ENCODE measurements around the gene SOHLH2. TPM values are rescaled to one million over a fixed set of nuclear protein-coding genes. Genes with fewer than 3 reads are reported as not detected.

The SOHLH2 gene
- total RNA-seq, 1 donor from 2014 or later, result 0.77 TPM

DNA sequence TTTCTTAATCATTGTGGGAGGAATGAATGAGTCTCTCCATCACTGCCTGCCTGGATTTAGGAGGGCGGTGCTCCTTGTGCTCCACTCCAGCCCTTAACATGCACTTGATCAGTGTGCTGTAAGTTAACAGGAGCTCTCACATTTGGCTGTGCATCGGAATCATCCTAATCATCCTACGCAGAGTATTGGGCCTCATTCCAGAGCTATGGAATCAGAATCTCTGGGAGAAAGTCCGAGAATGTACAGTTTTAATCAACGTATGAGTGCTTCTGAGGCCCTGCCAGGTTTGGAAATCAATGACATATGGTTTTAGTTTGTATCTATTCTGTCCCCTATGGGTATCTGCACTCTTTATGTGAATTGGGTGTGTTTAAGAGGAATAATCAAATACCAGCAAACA, 48.3 kb downstream of the SOHLH2 start:
- peaks cover 5% of the 10 kb centered on the region for H3K27me3 Mint-ChIP-seq
- H3K9me3 Mint-ChIP-seq, result no peaks in the 10 kb centered on the region
- no peak for DNase-seq (ENCODE audit: extremely low spot score, unreplicated experiment)
- TF ChIP-seq, protein P1, sequence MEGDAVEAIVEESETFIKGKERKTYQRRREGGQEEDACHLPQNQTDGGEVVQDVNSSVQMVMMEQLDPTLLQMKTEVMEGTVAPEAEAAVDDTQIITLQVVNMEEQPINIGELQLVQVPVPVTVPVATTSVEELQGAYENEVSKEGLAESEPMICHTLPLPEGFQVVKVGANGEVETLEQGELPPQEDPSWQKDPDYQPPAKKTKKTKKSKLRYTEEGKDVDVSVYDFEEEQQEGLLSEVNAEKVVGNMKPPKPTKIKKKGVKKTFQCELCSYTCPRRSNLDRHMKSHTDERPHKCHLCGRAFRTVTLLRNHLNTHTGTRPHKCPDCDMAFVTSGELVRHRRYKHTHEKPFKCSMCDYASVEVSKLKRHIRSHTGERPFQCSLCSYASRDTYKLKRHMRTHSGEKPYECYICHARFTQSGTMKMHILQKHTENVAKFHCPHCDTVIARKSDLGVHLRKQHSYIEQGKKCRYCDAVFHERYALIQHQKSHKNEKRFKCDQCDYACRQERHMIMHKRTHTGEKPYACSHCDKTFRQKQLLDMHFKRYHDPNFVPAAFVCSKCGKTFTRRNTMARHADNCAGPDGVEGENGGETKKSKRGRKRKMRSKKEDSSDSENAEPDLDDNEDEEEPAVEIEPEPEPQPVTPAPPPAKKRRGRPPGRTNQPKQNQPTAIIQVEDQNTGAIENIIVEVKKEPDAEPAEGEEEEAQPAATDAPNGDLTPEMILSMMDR (conservative IDR thresholded peaks at IDR 0.05), result no peak
- H3K36me3 Mint-ChIP-seq, result no peaks in the 10 kb centered on the region
- peak overlapping the region; percentile 50 for H3K27ac Mint-ChIP-seq
- H3K4me3 Mint-ChIP-seq, result no peak overlapping the region
- peaks cover 15% of the 10 kb centered on the region for H3K4me1 Mint-ChIP-seq (ENCODE audit: unreplicated experiment)

DNA sequence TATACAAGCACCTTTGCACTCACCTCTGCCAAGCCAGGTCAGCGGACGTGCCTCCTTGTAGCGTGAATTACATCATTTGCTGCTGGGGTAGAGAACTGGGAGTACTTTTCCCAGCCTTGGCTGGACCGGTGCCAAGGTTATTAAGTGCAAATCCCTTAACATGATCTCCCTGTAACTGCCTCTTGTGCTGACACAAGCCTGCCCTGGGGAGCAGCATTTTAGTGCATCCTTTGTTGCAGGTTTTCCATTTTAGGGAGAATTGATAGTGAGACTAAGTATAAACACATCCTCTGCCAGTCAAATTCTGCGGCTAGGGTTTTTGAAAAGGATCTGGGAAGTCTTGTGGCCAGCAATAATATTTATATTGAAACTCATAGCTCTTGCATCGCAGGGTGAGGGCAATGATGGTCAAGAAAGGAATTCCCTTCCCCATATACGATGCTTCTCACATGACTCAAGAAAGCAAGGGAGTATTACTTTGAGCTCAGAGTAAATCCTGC, 50.5 kb downstream of the SOHLH2 start:
- H3K27me3 Mint-ChIP-seq, result peaks cover 5% of the 10 kb centered on the region
- no peak for DNase-seq (ENCODE audit: extremely low spot score, unreplicated experiment)
- no peaks in the 10 kb centered on the region for H3K36me3 Mint-ChIP-seq
- no peak overlapping the region for H3K27ac Mint-ChIP-seq
- TF ChIP-seq, protein P1 (conservative IDR thresholded peaks at IDR 0.05), result no peak
- peaks cover 19% of the 10 kb centered on the region for H3K4me1 Mint-ChIP-seq (ENCODE audit: unreplicated experiment)
- no peaks in the 10 kb centered on the region for H3K9me3 Mint-ChIP-seq
- peak overlapping the region; percentile 34 for H3K4me3 Mint-ChIP-seq

DNA sequence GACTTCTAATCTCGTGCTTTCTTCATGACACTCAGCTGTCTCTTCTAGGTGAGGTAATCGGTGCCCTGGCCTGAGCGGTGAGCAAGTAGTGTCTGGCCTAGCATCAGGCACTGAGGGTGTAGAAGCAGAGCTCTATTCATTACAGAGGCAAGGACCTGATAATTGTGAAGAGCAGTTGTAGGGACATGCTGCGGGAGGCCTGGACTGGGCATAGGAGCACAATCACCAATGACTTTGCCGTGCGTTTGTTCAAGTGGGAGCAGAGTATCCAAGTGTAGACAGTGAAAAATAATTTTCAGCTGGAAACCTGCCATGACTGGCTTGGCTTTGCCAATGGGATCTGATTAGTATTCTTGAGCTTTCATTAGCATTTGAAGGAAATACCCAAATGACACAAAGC, 51.1 kb downstream of the SOHLH2 start:
- TF ChIP-seq, protein P1 (conservative IDR thresholded peaks at IDR 0.05), result no peak
- Mint-ChIP-seq H3K9me3 (no peaks in the 10 kb centered on the region), H3K4me3 (no peak overlapping the region), H3K27me3 (peaks cover 5% of the 10 kb centered on the region), H3K36me3 (no peaks in the 10 kb centered on the region), H3K4me1 (ENCODE audit: unreplicated experiment) (peaks cover 20% of the 10 kb centered on the region), H3K27ac (no peak overlapping the region)
- no peak for DNase-seq (ENCODE audit: extremely low spot score, unreplicated experiment)

DNA sequence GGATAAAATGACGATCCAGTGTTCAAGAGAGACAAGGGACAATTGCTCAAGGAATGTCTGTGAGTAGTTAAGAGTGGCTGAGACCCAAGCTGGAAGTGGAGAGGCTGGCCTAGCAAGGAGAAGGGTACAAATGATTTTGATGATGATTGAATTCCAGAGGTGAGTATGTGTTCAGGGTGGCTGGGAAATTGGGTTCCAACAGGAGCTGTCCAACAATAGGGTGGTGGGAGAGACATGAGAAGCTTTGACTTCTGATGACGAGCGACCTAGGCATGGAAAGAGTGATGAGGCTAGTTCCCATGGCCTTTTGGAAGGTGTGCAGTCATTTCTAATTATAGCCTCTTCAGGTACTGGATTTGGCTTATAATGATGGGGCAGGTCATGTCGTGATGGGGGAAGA, 54.1 kb downstream of the SOHLH2 start:
- TF ChIP-seq, protein P1 (conservative IDR thresholded peaks at IDR 0.05), result no peak
- H3K4me1 Mint-ChIP-seq (ENCODE audit: unreplicated experiment), result peaks cover 36% of the 10 kb centered on the region
- H3K9me3 Mint-ChIP-seq, result no peaks in the 10 kb centered on the region

DNA sequence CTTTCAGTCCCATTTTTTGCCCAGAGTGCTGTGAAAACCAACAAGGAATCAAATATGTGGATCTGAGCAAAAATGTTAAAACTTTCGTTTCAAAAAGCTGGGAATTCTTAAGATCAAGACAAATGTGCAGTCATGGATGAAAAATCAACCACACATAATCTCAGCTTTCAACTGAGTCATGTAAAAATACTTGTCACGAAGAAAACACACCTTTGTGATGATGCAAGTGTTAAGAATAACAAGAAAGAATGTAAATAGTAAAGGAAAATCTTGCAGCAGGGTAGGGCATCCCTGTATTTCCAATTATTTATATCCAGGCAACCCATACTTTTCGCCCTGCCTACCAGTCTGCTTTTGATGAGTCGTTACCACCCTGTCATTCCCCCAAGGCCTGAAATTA, 55.7 kb downstream of the SOHLH2 start:
- Mint-ChIP-seq H3K36me3 (no peaks in the 10 kb centered on the region), H3K27me3 (peaks cover 22% of the 10 kb centered on the region), H3K4me1 (ENCODE audit: unreplicated experiment) (peaks cover 39% of the 10 kb centered on the region), H3K9me3 (no peaks in the 10 kb centered on the region), H3K27ac (no peak overlapping the region), H3K4me3 (no peak overlapping the region)
- no peak for DNase-seq (ENCODE audit: extremely low spot score, unreplicated experiment)
- TF ChIP-seq, protein P1 (conservative IDR thresholded peaks at IDR 0.05), result no peak

More for the DNA sequence above, 54.1 kb downstream of the SOHLH2 start:
- H3K27ac Mint-ChIP-seq, result no peak overlapping the region
- H3K27me3 Mint-ChIP-seq, result peaks cover 10% of the 10 kb centered on the region
- no peak overlapping the region for H3K4me3 Mint-ChIP-seq
- no peak for DNase-seq (ENCODE audit: extremely low spot score, unreplicated experiment)
- no peaks in the 10 kb centered on the region for H3K36me3 Mint-ChIP-seq

DNA sequence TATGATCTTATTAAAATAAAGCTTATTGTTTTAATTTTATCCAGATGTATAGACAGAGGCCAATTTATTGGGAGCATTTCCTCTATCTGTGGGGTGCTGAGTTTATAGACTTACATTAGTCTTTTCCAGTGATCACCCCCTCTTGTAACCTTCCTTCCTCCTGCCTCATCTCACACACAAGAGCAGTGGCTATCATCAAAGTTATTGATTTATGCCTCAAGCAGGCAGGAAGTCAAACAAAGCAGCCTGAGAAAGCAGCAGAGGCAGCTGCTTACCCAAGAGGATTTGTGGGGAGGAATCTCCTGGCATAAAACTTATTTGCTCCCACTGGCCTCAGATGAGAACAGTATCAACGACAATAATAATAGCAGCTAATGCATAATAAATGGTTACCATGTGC, 56.9 kb downstream of the SOHLH2 start:
- Mint-ChIP-seq H3K27me3 (peaks cover 26% of the 10 kb centered on the region), H3K4me1 (ENCODE audit: unreplicated experiment) (peaks cover 33% of the 10 kb centered on the region), H3K27ac (no peak overlapping the region), H3K36me3 (no peaks in the 10 kb centered on the region), H3K4me3 (no peak overlapping the region), H3K9me3 (no peaks in the 10 kb centered on the region)
- DNase-seq (ENCODE audit: extremely low spot score, unreplicated experiment), result no peak
- TF ChIP-seq, protein P1 (conservative IDR thresholded peaks at IDR 0.05), result no peak

Data from type B pancreatic cell (in vitro differentiated cells).